ENCODE measurements around the gene PKN1.
"Not testable (repeated sequence)": the region's sequence is repeated elsewhere in the genome, so short reads cannot be mapped to it uniquely, and the experiment has no call there.

The PKN1 gene

GRCh38 chr19:14460935-14461334 is 27.8 kb downstream of the PKN1 start:
- 100% methylated on average over 1 of the region's 2 CpGs for WGBS, 2 donors (ENCODE audit: extremely low coverage in 2 of 2, insufficient read length in 2 of 2, insufficient replicate concordance in 1 of 2)
- H3K9me3 ChIP-seq (replicated peaks in 1 of 2; ENCODE audit: control insufficient read depth in 2 of 2, insufficient read depth in 1 of 2, low read depth in 1 of 2, low read length in 2 of 2), result peaks cover 0 to 2% of the 10 kb centered on the region in 2 donors
- no peak overlapping the region for H2BK12ac ChIP-seq (ENCODE audit: low read length)
- H3K9ac ChIP-seq (ENCODE audit: low read depth, low read length, poor library complexity), result no peak overlapping the region
- no peak overlapping the region for H3K23ac ChIP-seq (ENCODE audit: low read depth, low read length, poor library complexity)
- no peaks in the 10 kb centered on the region for H3K79me1 ChIP-seq (ENCODE audit: low read depth, low read length)
- no peak overlapping the region for H2BK5ac ChIP-seq (ENCODE audit: low read length)
- no peak overlapping the region for H3K4ac ChIP-seq (ENCODE audit: low read length)
- no peaks in the 10 kb centered on the region for H3K27me3 ChIP-seq (ENCODE audit: control insufficient read depth in 3 of 3, insufficient read depth in 3 of 3, low read depth in 1 of 3, low read length in 3 of 3)
- H3K18ac ChIP-seq (ENCODE audit: low read length), result no peak overlapping the region
- no peaks in the 10 kb centered on the region for H3K4me1 ChIP-seq (ENCODE audit: control insufficient read depth in 2 of 2, insufficient read depth in 1 of 2, low read depth in 1 of 2, low read length in 2 of 2)
- DNase-seq (ENCODE audit: low spot score), result no peak
- no peak overlapping the region for H3K4me2 ChIP-seq (ENCODE audit: insufficient read depth, low read length, poor library complexity, severe bottlenecking)
- no peak overlapping the region for H2BK15ac ChIP-seq (ENCODE audit: low read length)
- no peak overlapping the region for H2BK120ac ChIP-seq (ENCODE audit: low read depth, low read length)
- H3K14ac ChIP-seq (ENCODE audit: low read length), result no peak overlapping the region
- H4K91ac ChIP-seq (ENCODE audit: low read depth, low read length, poor library complexity), result no peak overlapping the region
- no peak overlapping the region for H4K8ac ChIP-seq (ENCODE audit: low read depth, low read length)
- H2AFZ ChIP-seq (ENCODE audit: low read length), result no peak overlapping the region
- no peak overlapping the region for H2AK5ac ChIP-seq (ENCODE audit: low read depth, low read length)
- no peak overlapping the region for H3K4me3 ChIP-seq (ENCODE audit: low read length in 2 of 2)
- H3K36me3 ChIP-seq (replicated peaks in 1 of 2; ENCODE audit: control insufficient read depth in 2 of 2, insufficient read depth in 2 of 2, low read length in 2 of 2), result peaks cover 16 to 62% of the 10 kb centered on the region in 2 donors
- H3K27ac ChIP-seq (replicated peaks; ENCODE audit: low read length), result no peak overlapping the region

- H2AK5ac ChIP-seq (ENCODE audit: low read depth, low read length); H3K79me1 ChIP-seq (ENCODE audit: low read depth, low read length); H3K23ac ChIP-seq (ENCODE audit: low read depth, low read length, poor library complexity); DNase-seq (ENCODE audit: low spot score); H3K9ac ChIP-seq (ENCODE audit: low read depth, low read length, poor library complexity); H4K8ac ChIP-seq (ENCODE audit: low read depth, low read length); H3K4me3 ChIP-seq (ENCODE audit: low read length in 2 of 2); H3K4me1 ChIP-seq (ENCODE audit: control insufficient read depth in 2 of 2, insufficient read depth in 1 of 2, low read depth in 1 of 2, low read length in 2 of 2); H2BK5ac ChIP-seq (ENCODE audit: low read length); H2BK120ac ChIP-seq (ENCODE audit: low read depth, low read length); H3K18ac ChIP-seq (ENCODE audit: low read length); H3K14ac ChIP-seq (ENCODE audit: low read length); H3K9me3 ChIP-seq (replicated peaks in 1 of 2; ENCODE audit: control insufficient read depth in 2 of 2, insufficient read depth in 1 of 2, low read depth in 1 of 2, low read length in 2 of 2); H4K91ac ChIP-seq (ENCODE audit: low read depth, low read length, poor library complexity); H3K27ac ChIP-seq (replicated peaks; ENCODE audit: low read length); H3K4ac ChIP-seq (ENCODE audit: low read length); H3K4me2 ChIP-seq (ENCODE audit: insufficient read depth, low read length, poor library complexity, severe bottlenecking); H3K27me3 ChIP-seq (ENCODE audit: control insufficient read depth in 3 of 3, insufficient read depth in 3 of 3, low read depth in 1 of 3, low read length in 3 of 3); H2BK12ac ChIP-seq (ENCODE audit: low read length); H2BK15ac ChIP-seq (ENCODE audit: low read length); H2AFZ ChIP-seq (ENCODE audit: low read length): not testable (repeated sequence)
- WGBS, 2 donors (ENCODE audit: extremely low coverage in 2 of 2, insufficient read length in 2 of 2, insufficient replicate concordance in 1 of 2), result no CpG with 5 or more reads among the region's 7 CpGs
- H3K36me3 ChIP-seq (replicated peaks in 1 of 2; ENCODE audit: control insufficient read depth in 2 of 2, insufficient read depth in 2 of 2, low read length in 2 of 2), result peaks cover 16 to 68% of the 10 kb centered on the region in 2 donors
These were observed 29.3 kb downstream of the PKN1 start for GRCh38 chr19:14462401-14462800.

- Histone ChIP-seq H3K18ac (ENCODE audit: low read length) (no peak overlapping the region), H3K9me3 (replicated peaks in 1 of 2; ENCODE audit: control insufficient read depth in 2 of 2, insufficient read depth in 1 of 2, low read depth in 1 of 2, low read length in 2 of 2) (peaks cover 0 to 2% of the 10 kb centered on the region in 2 donors), H2BK12ac (ENCODE audit: low read length) (no peak overlapping the region), H4K8ac (ENCODE audit: low read depth, low read length) (no peak overlapping the region), H2BK15ac (ENCODE audit: low read length) (no peak overlapping the region), H3K27me3 (ENCODE audit: control insufficient read depth in 3 of 3, insufficient read depth in 3 of 3, low read depth in 1 of 3, low read length in 3 of 3) (no peaks in the 10 kb centered on the region), H3K27ac (replicated peaks; ENCODE audit: low read length) (no peak overlapping the region), H2AFZ (ENCODE audit: low read length) (no peak overlapping the region), H3K4me2 (ENCODE audit: insufficient read depth, low read length, poor library complexity, severe bottlenecking) (no peak overlapping the region), H3K4ac (ENCODE audit: low read length) (no peak overlapping the region), H2BK120ac (ENCODE audit: low read depth, low read length) (no peak overlapping the region), H3K9ac (ENCODE audit: low read depth, low read length, poor library complexity) (no peak overlapping the region), H3K14ac (ENCODE audit: low read length) (no peak overlapping the region), H3K23ac (ENCODE audit: low read depth, low read length, poor library complexity) (no peak overlapping the region), H2BK5ac (ENCODE audit: low read length) (no peak overlapping the region), H4K91ac (ENCODE audit: low read depth, low read length, poor library complexity) (no peak overlapping the region), H3K36me3 (replicated peaks in 1 of 2; ENCODE audit: control insufficient read depth in 2 of 2, insufficient read depth in 2 of 2, low read length in 2 of 2) (peaks cover 17 to 68% of the 10 kb centered on the region in 2 donors), H3K4me3 (ENCODE audit: low read length in 2 of 2) (no peak overlapping the region), H2AK5ac (ENCODE audit: low read depth, low read length) (no peak overlapping the region), H3K79me1 (ENCODE audit: low read depth, low read length) (no peaks in the 10 kb centered on the region), H3K4me1 (ENCODE audit: control insufficient read depth in 2 of 2, insufficient read depth in 1 of 2, low read depth in 1 of 2, low read length in 2 of 2) (no peaks in the 10 kb centered on the region)
- no CpG with 5 or more reads among the region's 21 CpGs for WGBS, 2 donors (ENCODE audit: extremely low coverage in 2 of 2, insufficient read length in 2 of 2, insufficient replicate concordance in 1 of 2)
- DNase-seq (ENCODE audit: low spot score), result no peak
These were observed 30.6 kb downstream of the PKN1 start for GRCh38 chr19:14463747-14464146.

DNA sequence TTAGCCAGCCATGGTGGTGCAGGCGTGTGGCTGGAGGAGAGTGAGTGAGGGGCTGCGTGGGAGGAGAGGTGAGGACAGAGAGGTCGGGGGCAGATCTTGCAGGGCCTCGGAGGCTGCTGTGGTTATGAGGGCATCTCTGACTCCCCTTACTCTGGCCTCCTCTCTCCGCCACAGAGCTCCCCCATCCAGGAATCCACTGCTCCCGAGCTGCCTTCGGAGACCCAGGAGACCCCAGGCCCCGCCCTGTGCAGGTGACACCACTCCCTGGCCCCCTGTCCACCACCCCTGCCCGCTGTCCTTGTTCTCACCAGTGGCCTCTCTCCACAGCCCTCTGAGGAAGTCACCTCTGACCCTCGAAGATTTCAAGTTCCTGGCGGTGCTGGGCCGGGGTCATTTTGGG is 34.3 kb downstream of the PKN1 start:
- H3K9me3 ChIP-seq (replicated peaks in 1 of 2; ENCODE audit: control insufficient read depth in 2 of 2, insufficient read depth in 1 of 2, low read depth in 1 of 2, low read length in 2 of 2), result no peaks in the 10 kb centered on the region
- WGBS, 2 donors (ENCODE audit: extremely low coverage in 2 of 2, insufficient read length in 2 of 2, insufficient replicate concordance in 1 of 2), result no CpG with 5 or more reads among the region's 12 CpGs
- no peak overlapping the region for H2AFZ ChIP-seq (ENCODE audit: low read length)
- no peak overlapping the region for H4K8ac ChIP-seq (ENCODE audit: low read depth, low read length)
- no peak overlapping the region for H3K23ac ChIP-seq (ENCODE audit: low read depth, low read length, poor library complexity)
- H3K4me3 ChIP-seq (ENCODE audit: low read length in 2 of 2), result no peak overlapping the region
- H3K27ac ChIP-seq (replicated peaks; ENCODE audit: low read length), result no peak overlapping the region
- no peak overlapping the region for H3K18ac ChIP-seq (ENCODE audit: low read length)
- no peak overlapping the region for H2BK120ac ChIP-seq (ENCODE audit: low read depth, low read length)
- no peak overlapping the region for H2BK5ac ChIP-seq (ENCODE audit: low read length)
- no peak overlapping the region for H2BK15ac ChIP-seq (ENCODE audit: low read length)
- H3K4me1 ChIP-seq (ENCODE audit: control insufficient read depth in 2 of 2, insufficient read depth in 1 of 2, low read depth in 1 of 2, low read length in 2 of 2), result peaks cover 1 to 2% of the 10 kb centered on the region in 2 donors
- no peak for DNase-seq (ENCODE audit: low spot score)
- peaks cover 0 to 1% (median 0%) of the 10 kb centered on the region in 3 experiments for H3K27me3 ChIP-seq (ENCODE audit: control insufficient read depth in 3 of 3, insufficient read depth in 3 of 3, low read depth in 1 of 3, low read length in 3 of 3)
- peaks cover 32 to 71% of the 10 kb centered on the region in 2 donors for H3K36me3 ChIP-seq (replicated peaks in 1 of 2; ENCODE audit: control insufficient read depth in 2 of 2, insufficient read depth in 2 of 2, low read length in 2 of 2)
- no peak overlapping the region for H3K4me2 ChIP-seq (ENCODE audit: insufficient read depth, low read length, poor library complexity, severe bottlenecking)
- H3K4ac ChIP-seq (ENCODE audit: low read length), result no peak overlapping the region
- no peak overlapping the region for H2BK12ac ChIP-seq (ENCODE audit: low read length)
- no peaks in the 10 kb centered on the region for H3K79me1 ChIP-seq (ENCODE audit: low read depth, low read length)
- no peak overlapping the region for H3K14ac ChIP-seq (ENCODE audit: low read length)
- H4K91ac ChIP-seq (ENCODE audit: low read depth, low read length, poor library complexity), result no peak overlapping the region
- no peak overlapping the region for H2AK5ac ChIP-seq (ENCODE audit: low read depth, low read length)
- no peak overlapping the region for H3K9ac ChIP-seq (ENCODE audit: low read depth, low read length, poor library complexity)
